Kidney (tissue), 14 donors: Measurements from ENCODE around the gene SLC12A7. TPM values are rescaled to one million over a fixed set of nuclear protein-coding genes. Genes with fewer than 3 reads are reported as not detected.
A peak's percentile ranks its signal among the peaks of the same experiment; 100 is the strongest.

Experiments used
- DNase-seq, 5 donors: peaks; one replicate each; pipeline ENCODE4 v3.0.0-alpha.2; 2013 to 2020
- FAIRE-seq: peaks from 2 replicates; lab custom pipeline; 2012; peaks lifted over from hg19 to GRCh38; lab: Jason Lieb, UNC
- H3K27ac ChIP-seq, 2 donors: one replicate each; pipeline ENCODE4 v1.7.0; 2013; ENCODE audit warnings: low read depth in 2 of 2, low read length in 2 of 2, inconsistent platforms in 1 of 2
- H3K27me3 ChIP-seq: one replicate; pipeline ENCODE4 v1.7.1; 2013; ENCODE audit warnings: low read length, inconsistent platforms; ENCODE audit not compliant: control insufficient read depth, insufficient read depth
- H3K36me3 ChIP-seq, 3 donors: one replicate each; pipeline versions ENCODE4 v1.7.0 to v1.7.1; 2013; ENCODE audit warnings: low read length in 3 of 3, control low read depth in 1 of 3, inconsistent platforms in 1 of 3; ENCODE audit not compliant: insufficient read depth in 3 of 3, control insufficient read depth in 2 of 3
- H3K4me1 ChIP-seq, 3 donors: one replicate each; pipeline versions ENCODE4 v1.7.0 to v1.7.1; 2013; ENCODE audit warnings: low read length in 3 of 3, inconsistent platforms in 1 of 3, low read depth in 1 of 3; ENCODE audit not compliant: control insufficient read depth in 2 of 3, insufficient read depth in 2 of 3
- H3K4me3 ChIP-seq, 3 donors: one replicate each; pipeline versions ENCODE4 v1.7.0 to v1.8.1; 2013; ENCODE audit warnings: low read length in 3 of 3, control low read depth in 1 of 3, inconsistent platforms in 1 of 3
- H3K9ac ChIP-seq, 3 donors: one replicate each; pipeline versions ENCODE4 v1.7.0 to v1.7.1; 2013; ENCODE audit warnings: low read length in 3 of 3, control low read depth in 1 of 3, inconsistent platforms in 1 of 3
- H3K9me3 ChIP-seq, 3 donors: one replicate each; pipeline versions ENCODE4 v1.7.0 to v1.7.1; 2013; ENCODE audit warnings: low read length in 3 of 3, control low read depth in 1 of 3, inconsistent platforms in 1 of 3; ENCODE audit not compliant: control insufficient read depth in 2 of 3, insufficient read depth in 1 of 3
- intact Hi-C: fragments of 100-400 bp; cut with DNase I; formaldehyde crosslinking; loops from one replicate; pipeline ENCODE4 v1.11.1; 2022
- polyA plus RNA-seq: library from polyadenylated mRNA; stranded (reverse); fragments of 350-450 nt; fragmentation: Illumina TruSeq; extraction: RNeasy Lipid Tissue Mini Kit (QIAGEN cat#74804); gene quantifications from one replicate; pipeline ENCODE4 v1.2.3, GENCODE V29; 2014; ENCODE audit warnings: low read depth, low replicate concordance; ENCODE audit not compliant: insufficient read depth
- total RNA-seq: library from RNA; stranded (reverse); fragmentation: NEBNext Ultra II Directional; extraction: Animal tissue kit (Norgen Biotek cat#: 25700); gene quantifications from one replicate; pipeline ENCODE4 v1.2.1, GENCODE V29; 2021
- TF ChIP-seq, protein P1 (sequence below): IDR thresholded peaks from 3 replicates; pipeline ENCODE4 v1.5.1; 2012; ENCODE audit warnings: mild to moderate bottlenecking, moderate library complexity, borderline replicate concordance; ENCODE audit not compliant: insufficient read depth; ENCODE audit errors: extremely low read depth
- donor health status: control.
- donor health status: control.
- donor health status: control.
- donor health status: control.
- donor health status: control.
- donor health status: DM: yes; HTN: yes; CAD: no.
- donor health status: Normal renal cell carcinoma (clear cell type).

The SLC12A7 gene
- total and polyA plus RNA-seq, 2 donors from 2014 or later = 28.2 to 92.9 TPM

- TF ChIP-seq, protein P1, sequence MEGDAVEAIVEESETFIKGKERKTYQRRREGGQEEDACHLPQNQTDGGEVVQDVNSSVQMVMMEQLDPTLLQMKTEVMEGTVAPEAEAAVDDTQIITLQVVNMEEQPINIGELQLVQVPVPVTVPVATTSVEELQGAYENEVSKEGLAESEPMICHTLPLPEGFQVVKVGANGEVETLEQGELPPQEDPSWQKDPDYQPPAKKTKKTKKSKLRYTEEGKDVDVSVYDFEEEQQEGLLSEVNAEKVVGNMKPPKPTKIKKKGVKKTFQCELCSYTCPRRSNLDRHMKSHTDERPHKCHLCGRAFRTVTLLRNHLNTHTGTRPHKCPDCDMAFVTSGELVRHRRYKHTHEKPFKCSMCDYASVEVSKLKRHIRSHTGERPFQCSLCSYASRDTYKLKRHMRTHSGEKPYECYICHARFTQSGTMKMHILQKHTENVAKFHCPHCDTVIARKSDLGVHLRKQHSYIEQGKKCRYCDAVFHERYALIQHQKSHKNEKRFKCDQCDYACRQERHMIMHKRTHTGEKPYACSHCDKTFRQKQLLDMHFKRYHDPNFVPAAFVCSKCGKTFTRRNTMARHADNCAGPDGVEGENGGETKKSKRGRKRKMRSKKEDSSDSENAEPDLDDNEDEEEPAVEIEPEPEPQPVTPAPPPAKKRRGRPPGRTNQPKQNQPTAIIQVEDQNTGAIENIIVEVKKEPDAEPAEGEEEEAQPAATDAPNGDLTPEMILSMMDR = no peak
- Histone ChIP-seq H3K4me1 (peaks cover 0 to 18% (median 2%) of the 10 kb centered on the region in 3 donors), H3K27ac (no peak overlapping the region), H3K36me3 (no peaks in the 10 kb centered on the region), H3K9ac (no peak overlapping the region), H3K4me3 (peak overlapping the region in 2 of 3 donors; percentile 20 to 50), H3K9me3 (no peaks in the 10 kb centered on the region), H3K27me3 (no peaks in the 10 kb centered on the region)
- DNase-seq = peak in 2 of 5 donors; percentile 57 to 77
- intact Hi-C loops = no loop called here
- FAIRE-seq = no peak
Observed at GRCh38 chr5:1009359-1010180, 102.3 kb downstream of the SLC12A7 start.

GRCh38 chr5:1008451-1009358 is 103.2 kb downstream of the SLC12A7 start, which contains the start of gene NKD2:
NKD2 (plus strand) TSS chr5:1008802; CDS start chr5:1009058, 256 bp downstream.
- peak in 4 of 5 donors; percentile 62 to 83 (median 73) for DNase-seq
- peaks cover 0 to 25% (median 2%) of the 10 kb centered on the region in 3 donors for H3K4me1 ChIP-seq
- no peak for FAIRE-seq
- H3K36me3 ChIP-seq = no peaks in the 10 kb centered on the region
- H3K27me3 ChIP-seq = no peaks in the 10 kb centered on the region
- no peak within 1 kb of the TSS for H3K27ac ChIP-seq
- H3K4me3 ChIP-seq = peak within 1 kb of the TSS in 2 of 3 donors; percentile 20 to 50
- H3K9me3 ChIP-seq = no peaks in the 10 kb centered on the region
- no peak within 1 kb of the TSS for H3K9ac ChIP-seq
- intact Hi-C loops = no loop called here
- TF ChIP-seq, protein P1 = peak; percentile 59

DNA sequence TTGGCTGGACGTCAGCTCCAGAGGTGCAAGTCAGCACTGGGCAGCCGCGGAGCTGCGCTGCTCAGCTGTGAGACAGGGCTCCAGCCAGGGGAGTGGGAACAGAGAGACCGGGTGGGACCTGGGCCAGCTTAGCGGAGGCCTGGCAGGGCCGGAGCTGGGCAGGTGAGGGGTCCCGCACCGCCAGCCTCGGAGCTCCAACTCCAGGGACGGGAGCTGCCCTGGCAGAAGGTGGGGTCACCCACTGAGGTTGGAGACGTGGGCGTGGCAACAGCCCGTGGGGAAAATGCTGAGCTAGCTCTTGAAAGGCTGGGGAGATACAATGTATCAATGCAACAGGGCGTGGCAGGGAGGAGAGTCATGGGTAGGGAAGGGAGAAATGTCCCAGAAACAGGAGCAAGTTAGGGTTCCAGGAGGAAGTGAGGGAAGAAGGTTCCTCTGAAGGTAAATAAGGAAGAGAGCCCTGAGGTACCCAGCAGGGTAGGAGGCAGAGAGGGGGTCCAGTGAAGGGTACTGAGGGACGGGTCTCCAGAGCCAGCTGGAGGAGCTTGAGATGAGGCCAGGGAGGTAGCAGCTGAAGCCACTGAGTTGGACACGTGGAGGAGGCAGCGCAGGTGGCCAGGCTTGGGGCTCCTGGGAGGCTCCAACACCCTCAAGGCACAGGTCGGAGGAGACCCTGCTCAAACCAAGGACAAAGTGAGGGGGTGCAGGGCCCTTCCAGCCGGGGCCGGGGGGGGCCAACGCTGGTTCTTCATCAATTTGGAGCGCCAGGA is 104.0 kb downstream of the SLC12A7 start:
- FAIRE-seq = no peak
- Histone ChIP-seq H3K36me3 (no peaks in the 10 kb centered on the region), H3K9ac (no peak overlapping the region), H3K27me3 (no peaks in the 10 kb centered on the region), H3K9me3 (no peaks in the 10 kb centered on the region), H3K4me1 (peaks cover 0 to 27% (median 2%) of the 10 kb centered on the region in 3 donors), H3K4me3 (no peak overlapping the region), H3K27ac (no peak overlapping the region)
- TF ChIP-seq, protein P1 = no peak
- intact Hi-C loops = no loop called here
- DNase-seq = peak in 2 of 5 donors; percentile 52 to 65
